GM13976 (cell line): Measurements from ENCODE around the gene TTC8.

Experiments used
- DNase-seq: peaks from one replicate; pipeline ENCODE4 v3.0.0; 2012; ENCODE audit warnings: low spot score
- in situ Hi-C: fragments of 300-500 bp; cut with MboI; formaldehyde crosslinking; loops from one replicate; pipeline ENCODE4 v1.12.0; 2022; ENCODE audit warnings: low sequenced_read_pairs, mixed read lengths, inconsistent platforms; ENCODE audit not compliant: unreplicated experiment
- TF ChIP-seq, protein P1 (sequence below): IDR thresholded peaks from 2 replicates; pipeline ENCODE4 v1.5.1; 2012; ENCODE audit warnings: borderline replicate concordance, mild to moderate bottlenecking; ENCODE audit not compliant: insufficient read depth; ENCODE audit errors: extremely low read depth, missing control alignments, control extremely low read depth

The TTC8 gene

DNA sequence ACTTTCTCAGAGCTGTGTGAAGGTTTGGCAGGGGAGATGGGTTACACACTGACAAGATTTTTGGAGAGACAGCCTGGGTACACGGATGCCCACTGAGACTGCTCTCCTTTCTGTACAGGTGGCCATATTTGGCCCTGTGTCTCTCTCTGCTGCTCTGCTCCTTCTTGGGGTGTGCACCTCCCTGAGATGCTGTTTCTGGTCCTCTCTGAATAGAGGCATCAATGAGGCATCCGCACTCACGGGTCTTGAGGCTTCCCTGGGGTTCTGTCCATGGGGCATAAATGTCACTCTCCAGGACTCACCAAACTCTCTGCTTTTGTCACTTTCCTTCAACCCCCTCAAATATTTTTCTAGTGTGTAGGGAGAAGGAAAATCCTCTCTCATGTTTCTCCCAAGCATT is 77.5 kb downstream of the TTC8 start:
- TF ChIP-seq, protein P1, sequence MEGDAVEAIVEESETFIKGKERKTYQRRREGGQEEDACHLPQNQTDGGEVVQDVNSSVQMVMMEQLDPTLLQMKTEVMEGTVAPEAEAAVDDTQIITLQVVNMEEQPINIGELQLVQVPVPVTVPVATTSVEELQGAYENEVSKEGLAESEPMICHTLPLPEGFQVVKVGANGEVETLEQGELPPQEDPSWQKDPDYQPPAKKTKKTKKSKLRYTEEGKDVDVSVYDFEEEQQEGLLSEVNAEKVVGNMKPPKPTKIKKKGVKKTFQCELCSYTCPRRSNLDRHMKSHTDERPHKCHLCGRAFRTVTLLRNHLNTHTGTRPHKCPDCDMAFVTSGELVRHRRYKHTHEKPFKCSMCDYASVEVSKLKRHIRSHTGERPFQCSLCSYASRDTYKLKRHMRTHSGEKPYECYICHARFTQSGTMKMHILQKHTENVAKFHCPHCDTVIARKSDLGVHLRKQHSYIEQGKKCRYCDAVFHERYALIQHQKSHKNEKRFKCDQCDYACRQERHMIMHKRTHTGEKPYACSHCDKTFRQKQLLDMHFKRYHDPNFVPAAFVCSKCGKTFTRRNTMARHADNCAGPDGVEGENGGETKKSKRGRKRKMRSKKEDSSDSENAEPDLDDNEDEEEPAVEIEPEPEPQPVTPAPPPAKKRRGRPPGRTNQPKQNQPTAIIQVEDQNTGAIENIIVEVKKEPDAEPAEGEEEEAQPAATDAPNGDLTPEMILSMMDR: no peak
- in situ Hi-C loops: no loop called here
- no peak for DNase-seq

DNA sequence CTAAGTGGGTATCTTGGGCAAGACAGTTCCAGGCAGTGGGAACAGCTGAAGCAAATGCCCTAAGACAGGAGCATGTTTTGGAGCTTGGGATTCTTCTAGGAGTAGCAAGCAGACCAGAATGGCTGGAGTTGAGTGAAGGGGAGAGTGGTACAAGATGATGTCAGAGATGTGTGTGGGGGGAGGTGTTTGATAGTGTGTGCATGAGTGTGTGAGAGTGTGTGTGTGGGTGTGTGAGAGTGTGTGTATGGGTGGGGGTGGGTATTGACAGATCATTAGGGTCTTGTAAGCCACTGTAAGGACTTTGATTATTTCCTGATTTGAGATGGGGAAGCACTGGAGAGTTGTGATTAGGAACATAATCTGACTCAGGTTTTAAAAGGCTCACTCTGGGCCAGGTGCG is 78.4 kb downstream of the TTC8 start:
- in situ Hi-C loops: no loop called here
- TF ChIP-seq, protein P1: no peak

DNA sequence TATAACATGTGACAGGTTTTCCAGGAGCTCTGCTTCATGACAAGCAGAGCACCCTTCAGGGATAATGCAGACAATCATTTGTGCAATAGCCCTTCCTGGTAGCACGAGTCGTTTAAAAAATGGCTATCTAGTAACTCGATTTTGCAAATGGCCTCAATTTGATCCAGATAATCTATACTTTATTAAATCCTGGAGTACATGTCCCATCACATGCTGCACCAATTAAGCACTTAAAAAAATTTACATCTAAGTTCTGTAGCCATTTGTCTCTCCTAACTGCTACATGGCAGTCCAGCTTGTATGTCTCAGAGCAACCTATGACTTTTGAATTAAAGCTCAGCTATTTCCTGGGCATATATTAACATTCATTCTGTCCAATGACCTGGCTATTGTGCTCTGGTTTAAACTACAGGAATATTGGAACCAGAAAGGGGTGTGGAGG is 79.8 kb downstream of the TTC8 start:
- in situ Hi-C loops: no loop called here
- TF ChIP-seq, protein P1: no peak
- DNase-seq: no peak

More for the DNA sequence above, 78.4 kb downstream of the TTC8 start:
- DNase-seq: no peak

DNA sequence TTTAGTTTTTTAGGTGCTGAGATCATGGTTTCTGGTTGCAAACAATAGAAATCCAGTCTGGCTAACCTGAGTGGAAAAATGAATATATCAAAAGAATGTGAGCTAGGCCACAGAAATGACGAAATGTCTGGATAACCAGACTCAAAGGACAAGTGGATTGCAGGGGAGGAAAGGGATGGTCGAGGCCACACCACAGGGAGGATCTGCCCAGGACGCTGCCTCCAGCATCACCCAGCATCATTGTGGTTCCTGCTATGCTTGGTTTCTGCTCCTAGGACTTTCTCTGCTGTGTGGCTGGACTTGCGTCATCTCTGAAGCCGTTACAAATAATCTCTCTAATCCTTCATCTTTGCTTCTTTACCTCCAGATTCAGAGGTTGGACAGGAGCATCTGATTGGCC is 80.4 kb downstream of the TTC8 start:
- in situ Hi-C loops: no loop called here
- DNase-seq: no peak
- TF ChIP-seq, protein P1: no peak

DNA sequence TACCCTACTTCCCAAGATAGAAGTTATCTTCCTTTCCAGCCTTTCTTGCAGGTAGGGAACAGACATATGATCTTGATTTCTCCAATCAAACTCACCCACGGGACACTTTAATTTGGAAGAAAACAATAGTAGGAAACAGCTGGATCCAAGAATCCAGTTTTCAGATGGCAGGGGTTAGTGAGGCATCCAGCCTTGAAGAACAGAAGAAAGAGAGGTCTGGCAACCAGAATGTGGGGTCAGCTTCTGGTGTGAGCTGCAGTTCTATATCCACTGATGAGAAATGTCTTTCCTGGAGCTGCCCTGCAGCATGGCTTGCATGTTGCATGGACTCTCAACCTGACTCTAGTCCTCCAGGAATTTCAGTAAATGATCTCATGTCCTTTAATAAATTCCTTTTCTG is 83.8 kb downstream of the TTC8 start:
- in situ Hi-C loops: no loop called here
- TF ChIP-seq, protein P1: no peak
- DNase-seq: no peak

DNA sequence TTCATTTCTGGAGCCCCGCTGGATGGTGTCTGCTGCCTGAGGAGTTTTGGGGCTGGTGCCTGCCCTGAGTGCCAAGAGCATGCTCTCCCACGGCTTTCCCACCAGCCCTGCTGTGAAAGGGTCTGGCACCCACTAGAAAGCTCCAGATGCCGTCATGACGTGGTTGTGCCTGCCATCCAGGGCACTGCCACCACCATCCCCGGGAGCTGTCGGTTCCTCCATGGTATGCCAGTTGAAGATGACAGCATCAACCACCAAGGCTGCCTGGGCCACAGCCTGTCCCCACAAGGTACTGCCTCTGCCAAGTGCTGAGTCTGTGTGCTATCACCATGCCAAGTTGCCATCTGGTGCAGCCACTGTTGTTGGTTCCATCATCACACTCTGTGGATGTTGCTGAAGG is 85.9 kb downstream of the TTC8 start:
- TF ChIP-seq, protein P1: no peak
- in situ Hi-C loops: no loop called here
- no peak for DNase-seq

DNA sequence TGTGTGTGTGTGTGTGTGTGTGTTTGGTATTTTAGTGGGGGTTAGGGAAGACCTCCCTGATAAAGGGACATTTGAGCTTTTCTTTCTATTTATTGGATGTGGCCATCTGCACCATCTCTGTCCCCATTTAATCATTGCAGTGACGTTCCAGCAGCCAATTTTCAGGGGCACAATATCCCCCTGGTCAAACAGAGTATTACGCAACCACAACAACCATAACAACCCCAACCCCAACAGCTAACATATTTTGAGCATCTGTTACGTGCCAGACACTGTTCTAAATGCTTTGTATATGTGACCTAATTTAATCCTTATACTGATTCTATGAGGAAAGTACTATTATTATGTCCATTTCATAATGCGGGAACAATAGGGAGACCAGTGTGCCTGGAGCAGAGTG is 87.4 kb downstream of the TTC8 start:
- in situ Hi-C loops: no loop called here
- no peak for DNase-seq
- TF ChIP-seq, protein P1: no peak
